Measurements from ENCODE around the gene COL19A1. TPM values are rescaled to one million over a fixed set of nuclear protein-coding genes. Genes with fewer than 3 reads are reported as not detected.

The COL19A1 gene
- total and polyA plus RNA-seq, 2 donors from 2014 or later: 0.60 to 1.1 TPM

- intact Hi-C loops (cut with DNase I): no loop called here
- no peak overlapping the region for H3K9ac ChIP-seq (ENCODE audit: low read length in 3 of 3)
- DNase-seq (peak in 3 of 5 donors; percentile 16 to 74 (median 73)), FAIRE-seq (no peak)
- no peak for TF ChIP-seq CTCF (IDR thresholded peaks at IDR 0.05; ENCODE audit: borderline replicate concordance, extremely low read depth, insufficient read depth)
- no peaks in the 10 kb centered on the region for H3K36me3 ChIP-seq (ENCODE audit: control insufficient read depth in 2 of 3, insufficient read depth in 3 of 3, low read length in 3 of 3)
- H3K4me1 ChIP-seq (ENCODE audit: control insufficient read depth in 2 of 3, insufficient read depth in 2 of 3, low read depth in 1 of 3, low read length in 3 of 3): no peaks in the 10 kb centered on the region
- H3K27ac ChIP-seq (ENCODE audit: low read depth in 2 of 2, low read length in 2 of 2): no peak overlapping the region
- no peaks in the 10 kb centered on the region for H3K27me3 ChIP-seq (ENCODE audit: control insufficient read depth, insufficient read depth, low read length)
- H3K9me3 ChIP-seq (ENCODE audit: control insufficient read depth in 2 of 3, insufficient read depth in 1 of 3, low read length in 3 of 3): no peaks in the 10 kb centered on the region
- H3K4me3 ChIP-seq (ENCODE audit: low read length in 3 of 3): no peak overlapping the region
Measured at GRCh38 chr6:70110126-70111022, 244.0 kb downstream of the COL19A1 start.

- FAIRE-seq (no peak), DNase-seq (no peak)
- intact Hi-C loops (cut with DNase I): no loop called here
Measured at GRCh38 chr6:70111737-70112136, 245.4 kb downstream of the COL19A1 start.

GRCh38 chr6:70112716-70113115 is 246.4 kb downstream of the COL19A1 start:
- DNase-seq (no peak), FAIRE-seq (no peak)
- Histone ChIP-seq H3K36me3 (ENCODE audit: control insufficient read depth in 2 of 3, insufficient read depth in 3 of 3, low read length in 3 of 3) (no peaks in the 10 kb centered on the region), H3K9ac (ENCODE audit: low read length in 3 of 3) (no peak overlapping the region), H3K4me3 (ENCODE audit: low read length in 3 of 3) (no peak overlapping the region), H3K27ac (ENCODE audit: low read depth in 2 of 2, low read length in 2 of 2) (no peak overlapping the region), H3K9me3 (ENCODE audit: control insufficient read depth in 2 of 3, insufficient read depth in 1 of 3, low read length in 3 of 3) (no peaks in the 10 kb centered on the region), H3K27me3 (ENCODE audit: control insufficient read depth, insufficient read depth, low read length) (no peaks in the 10 kb centered on the region), H3K4me1 (ENCODE audit: control insufficient read depth in 2 of 3, insufficient read depth in 2 of 3, low read depth in 1 of 3, low read length in 3 of 3) (peaks cover 0 to 1% (median 0%) of the 10 kb centered on the region in 3 donors)
- intact Hi-C loops (cut with DNase I): no loop called here
- no peak for TF ChIP-seq CTCF (IDR thresholded peaks at IDR 0.05; ENCODE audit: borderline replicate concordance, extremely low read depth, insufficient read depth)

More at GRCh38 chr6:70111737-70112136, 245.4 kb downstream of the COL19A1 start:
- Histone ChIP-seq H3K27me3 (ENCODE audit: control insufficient read depth, insufficient read depth, low read length) (no peaks in the 10 kb centered on the region), H3K4me1 (ENCODE audit: control insufficient read depth in 2 of 3, insufficient read depth in 2 of 3, low read depth in 1 of 3, low read length in 3 of 3) (no peaks in the 10 kb centered on the region), H3K36me3 (ENCODE audit: control insufficient read depth in 2 of 3, insufficient read depth in 3 of 3, low read length in 3 of 3) (no peaks in the 10 kb centered on the region), H3K27ac (ENCODE audit: low read depth in 2 of 2, low read length in 2 of 2) (no peak overlapping the region), H3K9me3 (ENCODE audit: control insufficient read depth in 2 of 3, insufficient read depth in 1 of 3, low read length in 3 of 3) (no peaks in the 10 kb centered on the region), H3K9ac (ENCODE audit: low read length in 3 of 3) (no peak overlapping the region), H3K4me3 (ENCODE audit: low read length in 3 of 3) (no peak overlapping the region)
- TF ChIP-seq CTCF (IDR thresholded peaks at IDR 0.05; ENCODE audit: borderline replicate concordance, extremely low read depth, insufficient read depth): no peak
